ENCODE measurements around the gene RAB3C. TPM values are rescaled to one million over a fixed set of nuclear protein-coding genes. Genes with fewer than 3 reads are reported as not detected.
A peak's percentile ranks its signal among the peaks of the same experiment; 100 is the strongest.

Gene RAB3C
- total RNA-seq, 1 donor from 2014 or later: 3.8 TPM

DNA sequence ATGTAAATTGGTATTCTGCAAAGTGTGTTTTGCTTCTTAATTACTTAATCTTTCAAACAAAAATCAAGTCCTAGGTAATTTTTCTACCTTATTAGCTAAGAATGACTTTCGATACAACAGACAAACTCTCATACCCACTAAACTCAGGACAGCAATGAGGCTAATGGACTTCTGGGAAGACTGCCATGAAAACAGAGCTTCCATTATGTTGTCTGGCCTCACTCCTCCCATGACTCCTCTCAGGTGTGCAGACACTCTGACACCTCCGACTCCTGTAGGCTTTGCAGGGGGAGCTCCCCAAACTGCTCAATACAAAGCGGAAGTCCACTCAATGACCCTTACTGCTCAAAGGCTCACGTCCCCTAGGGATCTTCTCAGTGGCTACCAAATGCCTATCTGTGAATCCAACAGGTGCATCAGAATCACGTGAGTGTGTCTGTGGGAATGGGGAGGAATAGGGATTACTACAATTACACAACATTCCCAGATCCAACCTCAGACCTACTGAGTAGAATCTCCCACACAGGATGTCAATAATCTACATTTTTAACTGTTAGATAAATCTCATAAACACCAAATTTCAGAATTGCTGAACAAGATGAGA, 289.9 kb downstream of the RAB3C start:
- no peaks in the 10 kb centered on the region for H4K20me1 ChIP-seq (ENCODE audit: low read depth)
- no peaks in the 10 kb centered on the region for H3K27me3 ChIP-seq
- no peaks in the 10 kb centered on the region for H3K4me1 ChIP-seq
- Mint-ChIP-seq H3K9me3 (no peaks in the 10 kb centered on the region), H3K4me1 (no peaks in the 10 kb centered on the region), H3K4me3 (no peak overlapping the region), H3K27ac (no peak overlapping the region), H3K27me3 (ENCODE audit: insufficient read depth, low read depth) (peaks cover 2% of the 10 kb centered on the region), H3K36me3 (no peaks in the 10 kb centered on the region)
- no peak overlapping the region for H3K9ac ChIP-seq
- TF ChIP-seq EZH2 (IDR thresholded peaks at IDR 0.05) (no peak), EZH2phosphoT487 (IDR thresholded peaks at IDR 0.05) (no peak)
- TF ChIP-seq, protein P1, sequence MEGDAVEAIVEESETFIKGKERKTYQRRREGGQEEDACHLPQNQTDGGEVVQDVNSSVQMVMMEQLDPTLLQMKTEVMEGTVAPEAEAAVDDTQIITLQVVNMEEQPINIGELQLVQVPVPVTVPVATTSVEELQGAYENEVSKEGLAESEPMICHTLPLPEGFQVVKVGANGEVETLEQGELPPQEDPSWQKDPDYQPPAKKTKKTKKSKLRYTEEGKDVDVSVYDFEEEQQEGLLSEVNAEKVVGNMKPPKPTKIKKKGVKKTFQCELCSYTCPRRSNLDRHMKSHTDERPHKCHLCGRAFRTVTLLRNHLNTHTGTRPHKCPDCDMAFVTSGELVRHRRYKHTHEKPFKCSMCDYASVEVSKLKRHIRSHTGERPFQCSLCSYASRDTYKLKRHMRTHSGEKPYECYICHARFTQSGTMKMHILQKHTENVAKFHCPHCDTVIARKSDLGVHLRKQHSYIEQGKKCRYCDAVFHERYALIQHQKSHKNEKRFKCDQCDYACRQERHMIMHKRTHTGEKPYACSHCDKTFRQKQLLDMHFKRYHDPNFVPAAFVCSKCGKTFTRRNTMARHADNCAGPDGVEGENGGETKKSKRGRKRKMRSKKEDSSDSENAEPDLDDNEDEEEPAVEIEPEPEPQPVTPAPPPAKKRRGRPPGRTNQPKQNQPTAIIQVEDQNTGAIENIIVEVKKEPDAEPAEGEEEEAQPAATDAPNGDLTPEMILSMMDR (IDR thresholded peaks at IDR 0.05): no peak
- H3K9me3 ChIP-seq (ENCODE audit: low read depth): no peaks in the 10 kb centered on the region
- DNase-seq (ENCODE audit: low spot score): no peak
- no peaks in the 10 kb centered on the region for H3F3A ChIP-seq (ENCODE audit: low read depth)
- H3K36me3 ChIP-seq: no peaks in the 10 kb centered on the region
- H3K4me3 ChIP-seq: no peak overlapping the region
- no peak overlapping the region for H2AFZ ChIP-seq (replicated peaks)
- no peaks in the 10 kb centered on the region for H3K79me2 ChIP-seq (ENCODE audit: low read depth)
- no peak overlapping the region for H3K27ac ChIP-seq
- no peak overlapping the region for H3K4me2 ChIP-seq

DNA sequence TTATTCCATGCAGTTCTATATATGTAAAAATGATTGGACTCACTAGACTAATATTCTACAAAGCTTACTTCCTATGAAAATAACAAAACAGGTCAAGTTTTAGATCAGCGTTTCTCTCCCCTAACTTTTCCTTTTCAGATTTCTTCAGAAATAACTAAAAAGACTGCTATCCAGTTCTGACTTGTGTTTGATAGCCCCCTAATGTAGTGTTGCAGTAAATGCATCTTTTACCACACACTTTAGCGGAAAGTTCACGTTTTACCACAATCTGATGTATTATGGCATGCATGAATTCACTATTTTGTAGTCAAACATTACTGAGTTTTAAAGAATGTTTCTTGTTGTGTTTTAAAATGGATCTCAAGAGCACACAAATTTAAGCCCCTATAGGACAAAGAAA, 292.7 kb downstream of the RAB3C start:
- no peaks in the 10 kb centered on the region for H3K36me3 Mint-ChIP-seq
- no peak overlapping the region for H3K4me2 ChIP-seq
- no peaks in the 10 kb centered on the region for H3K9me3 ChIP-seq (ENCODE audit: low read depth)
- no peak overlapping the region for H3K9ac ChIP-seq
- no peak overlapping the region for H3K27ac Mint-ChIP-seq
- H3K36me3 ChIP-seq: no peaks in the 10 kb centered on the region
- DNase-seq (ENCODE audit: low spot score): no peak
- H4K20me1 ChIP-seq (ENCODE audit: low read depth): no peaks in the 10 kb centered on the region
- no peaks in the 10 kb centered on the region for H3K27me3 ChIP-seq
- H3K4me1 Mint-ChIP-seq: no peaks in the 10 kb centered on the region
- no peak for TF ChIP-seq EZH2phosphoT487 (IDR thresholded peaks at IDR 0.05)
- no peak for TF ChIP-seq EZH2 (IDR thresholded peaks at IDR 0.05)
- TF ChIP-seq, protein P1 (IDR thresholded peaks at IDR 0.05): peak; percentile 24
- H3K4me1 ChIP-seq: no peaks in the 10 kb centered on the region
- H3F3A ChIP-seq (ENCODE audit: low read depth): no peaks in the 10 kb centered on the region
- no peak overlapping the region for H3K27ac ChIP-seq
- no peak overlapping the region for H3K4me3 ChIP-seq
- peaks cover 2% of the 10 kb centered on the region for H3K27me3 Mint-ChIP-seq (ENCODE audit: insufficient read depth, low read depth)
- no peak overlapping the region for H3K4me3 Mint-ChIP-seq
- no peaks in the 10 kb centered on the region for H3K79me2 ChIP-seq (ENCODE audit: low read depth)
- H3K9me3 Mint-ChIP-seq: no peaks in the 10 kb centered on the region
- H2AFZ ChIP-seq (replicated peaks): no peak overlapping the region

DNA sequence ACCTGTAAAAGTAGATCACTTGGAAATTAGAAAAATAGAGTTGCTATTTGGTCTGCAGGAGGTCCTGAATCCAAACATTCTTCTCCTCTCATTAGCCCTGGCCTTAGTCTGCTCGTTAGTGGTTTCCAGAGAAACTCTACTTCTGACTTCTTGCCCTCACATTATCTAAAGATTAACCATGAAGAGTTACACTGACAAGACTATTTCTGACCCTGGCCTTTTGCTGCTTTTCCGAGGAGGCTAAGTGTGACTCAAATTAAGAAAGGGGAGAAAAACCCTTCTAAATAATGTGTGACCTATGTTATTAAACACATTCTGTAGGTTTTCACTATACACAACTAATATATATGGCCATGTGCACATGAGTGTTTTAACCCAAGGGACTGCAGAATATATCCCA, 302.4 kb downstream of the RAB3C start:
- peaks cover 8% of the 10 kb centered on the region for H3K9me3 ChIP-seq (ENCODE audit: low read depth)
- no peaks in the 10 kb centered on the region for H3K79me2 ChIP-seq (ENCODE audit: low read depth)
- no peak for DNase-seq (ENCODE audit: low spot score)
- no peaks in the 10 kb centered on the region for H3K4me1 Mint-ChIP-seq
- no peaks in the 10 kb centered on the region for H3K4me1 ChIP-seq
- H3K9ac ChIP-seq: no peak overlapping the region
- peaks cover 9% of the 10 kb centered on the region for H3K9me3 Mint-ChIP-seq
- H3K27me3 Mint-ChIP-seq (ENCODE audit: insufficient read depth, low read depth): no peaks in the 10 kb centered on the region
- no peaks in the 10 kb centered on the region for H4K20me1 ChIP-seq (ENCODE audit: low read depth)
- H3K4me2 ChIP-seq: no peak overlapping the region
- no peak overlapping the region for H3K27ac ChIP-seq
- no peaks in the 10 kb centered on the region for H3K27me3 ChIP-seq
- H2AFZ ChIP-seq (replicated peaks): no peak overlapping the region
- no peak overlapping the region for H3K4me3 Mint-ChIP-seq
- TF ChIP-seq, protein P1 (IDR thresholded peaks at IDR 0.05): no peak
- no peak for TF ChIP-seq EZH2 (IDR thresholded peaks at IDR 0.05)
- no peak for TF ChIP-seq EZH2phosphoT487 (IDR thresholded peaks at IDR 0.05)
- H3K4me3 ChIP-seq: no peak overlapping the region
- H3K36me3 Mint-ChIP-seq: no peaks in the 10 kb centered on the region
- no peaks in the 10 kb centered on the region for H3K36me3 ChIP-seq
- no peak overlapping the region for H3K27ac Mint-ChIP-seq
- H3F3A ChIP-seq (ENCODE audit: low read depth): no peaks in the 10 kb centered on the region

Measured in neural progenitor cell (in vitro differentiated cells).